ENCODE results near the gene C2orf72. TPM values are rescaled to one million over a fixed set of nuclear protein-coding genes. Genes with fewer than 3 reads are reported as not detected.

Gene C2orf72
- total RNA-seq, 4 donors from 2014 or later = 0.55 TPM; not detected in 3

GRCh38 chr2:231041061-231041689 lies 3.9 kb downstream of the C2orf72 start:
- Histone ChIP-seq H3K9me3 (no peaks in the 10 kb centered on the region), H3K27ac (no peak overlapping the region), H3K36me3 (no peaks in the 10 kb centered on the region), H3K27me3 (peaks cover 0 to 9% of the 10 kb centered on the region in 2 donors), H3K4me1 (no peaks in the 10 kb centered on the region), H3K4me3 (no peak overlapping the region)
- intact Hi-C loops (cut with DNase I; ENCODE audit: low total_unique reads) = no loop called here
- TF ChIP-seq CTCF (IDR thresholded peaks at IDR 0.05) = no peak
- TF ChIP-seq POLR2A (IDR thresholded peaks at IDR 0.05) = no peak
- DNase-seq = no peak

- Histone ChIP-seq H3K27me3 (no peaks in the 10 kb centered on the region), H3K4me1 (no peaks in the 10 kb centered on the region), H3K27ac (no peak overlapping the region), H3K36me3 (no peaks in the 10 kb centered on the region), H3K4me3 (no peak overlapping the region), H3K9me3 (no peaks in the 10 kb centered on the region)
- no peak for DNase-seq
- intact Hi-C loops (cut with DNase I; ENCODE audit: low total_unique reads) = no loop called here
- TF ChIP-seq POLR2A (IDR thresholded peaks at IDR 0.05) (no peak), CTCF (IDR thresholded peaks at IDR 0.05) (no peak)
These were observed 6.5 kb downstream of the C2orf72 start for GRCh38 chr2:231043796-231044195.

- TF ChIP-seq POLR2A (IDR thresholded peaks at IDR 0.05) (no peak), CTCF (IDR thresholded peaks at IDR 0.05) (no peak)
- Histone ChIP-seq H3K27ac (no peak overlapping the region), H3K4me1 (no peaks in the 10 kb centered on the region), H3K36me3 (no peaks in the 10 kb centered on the region), H3K27me3 (no peaks in the 10 kb centered on the region), H3K9me3 (no peaks in the 10 kb centered on the region), H3K4me3 (no peak overlapping the region)
- intact Hi-C loops (cut with DNase I; ENCODE audit: low total_unique reads) = no loop called here
- no peak for DNase-seq
These were observed 9.6 kb downstream of the C2orf72 start for GRCh38 chr2:231046916-231047273.

GRCh38 chr2:231047274-231047922 lies 10.1 kb downstream of the C2orf72 start:
- no peak overlapping the region for H3K4me3 ChIP-seq
- intact Hi-C loops (cut with DNase I; ENCODE audit: low total_unique reads) = no loop called here
- no peak for DNase-seq
- no peaks in the 10 kb centered on the region for H3K27me3 ChIP-seq
- no peaks in the 10 kb centered on the region for H3K4me1 ChIP-seq
- no peaks in the 10 kb centered on the region for H3K9me3 ChIP-seq
- no peak for TF ChIP-seq CTCF (IDR thresholded peaks at IDR 0.05)
- TF ChIP-seq POLR2A (IDR thresholded peaks at IDR 0.05) = no peak
- no peaks in the 10 kb centered on the region for H3K36me3 ChIP-seq
- H3K27ac ChIP-seq = no peak overlapping the region

All from uterus (tissue), 4 donors.